Measurements from ENCODE around the gene MORC4.

GRCh38 chrX:106987488-106987887 is 12.5 kb downstream of the MORC4 start:
- TF ChIP-seq CTCF (IDR thresholded peaks at IDR 0.05) = no peak
- no peak for TF ChIP-seq ZFX (IDR thresholded peaks at IDR 0.05; ENCODE audit: borderline replicate concordance)
